NCI-H510A (cell line): ENCODE results near the gene ZFAND3.
"Not testable (repeated sequence)": the region's sequence is repeated elsewhere in the genome, so short reads cannot be mapped to it uniquely, and the experiment has no call there.

ENCODE experiments used
- DNase-seq: peaks from one replicate; lab custom pipeline; 2025; lab: John Stamatoyannopoulos, UW

Gene ZFAND3

DNA sequence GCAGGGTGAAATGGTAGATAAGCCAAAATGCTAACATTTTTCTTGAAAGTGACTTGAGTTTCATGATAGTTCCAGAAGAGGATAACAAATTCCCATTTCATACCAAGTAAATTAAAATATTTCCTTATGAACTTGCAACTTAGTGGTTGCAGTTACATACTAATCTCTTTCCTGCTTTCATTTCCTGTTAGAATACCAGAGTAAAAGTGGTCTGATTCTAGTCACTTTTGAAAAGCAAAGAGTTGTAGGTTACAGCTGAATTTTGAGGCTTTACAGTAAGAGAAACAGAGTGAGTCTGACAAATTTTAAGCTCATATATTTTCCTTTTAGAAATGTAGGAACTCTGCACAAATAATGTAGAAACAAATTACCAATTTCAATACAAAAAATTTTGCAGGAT, 117.4 kb downstream of the ZFAND3 start:
- DNase-seq: no peak

DNA sequence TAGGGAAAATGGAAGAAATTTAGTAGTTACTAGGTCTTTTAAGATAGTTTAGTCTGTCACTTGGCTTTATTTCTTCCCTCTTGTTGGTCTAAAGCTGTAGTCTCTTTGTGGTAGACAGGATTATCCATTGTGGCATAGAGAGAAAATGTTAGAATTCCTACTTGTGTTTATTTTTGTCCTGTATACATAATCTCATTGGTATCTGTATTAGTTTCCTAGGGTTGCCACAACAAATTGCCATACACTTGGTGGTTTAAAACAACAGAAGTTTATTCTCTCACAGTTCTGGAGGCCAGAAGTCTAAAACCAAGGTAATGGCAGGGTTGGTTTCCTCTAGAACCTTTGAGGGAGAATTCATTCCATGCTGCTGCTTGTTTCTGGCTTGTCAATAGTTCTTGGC, 119.4 kb downstream of the ZFAND3 start:
- no peak for DNase-seq

- DNase-seq: no peak
Measured at GRCh38 chr6:37940074-37940847, 120.7 kb downstream of the ZFAND3 start.

DNA sequence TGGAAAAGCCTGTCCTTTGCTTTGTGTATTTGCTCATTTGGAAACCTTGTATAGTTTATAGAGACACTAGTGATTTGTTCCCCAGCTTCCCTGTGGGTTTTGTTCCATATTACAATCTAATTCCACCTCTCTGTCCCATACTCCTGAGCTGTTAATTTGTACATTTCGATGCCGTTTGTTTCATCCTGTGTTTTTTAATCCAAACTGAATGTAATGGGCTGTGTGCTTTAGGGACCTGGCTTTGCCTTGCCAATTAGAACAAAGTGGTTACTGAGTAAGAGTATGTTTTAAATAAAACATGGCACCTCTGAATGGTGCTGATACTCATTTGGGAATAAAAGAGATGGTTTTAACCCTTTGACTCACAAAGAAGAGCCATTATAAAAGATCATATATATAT, 122.3 kb downstream of the ZFAND3 start:
- no peak for DNase-seq

- no peak for DNase-seq
Measured at GRCh38 chr6:37942606-37943376, 123.3 kb downstream of the ZFAND3 start.

DNA sequence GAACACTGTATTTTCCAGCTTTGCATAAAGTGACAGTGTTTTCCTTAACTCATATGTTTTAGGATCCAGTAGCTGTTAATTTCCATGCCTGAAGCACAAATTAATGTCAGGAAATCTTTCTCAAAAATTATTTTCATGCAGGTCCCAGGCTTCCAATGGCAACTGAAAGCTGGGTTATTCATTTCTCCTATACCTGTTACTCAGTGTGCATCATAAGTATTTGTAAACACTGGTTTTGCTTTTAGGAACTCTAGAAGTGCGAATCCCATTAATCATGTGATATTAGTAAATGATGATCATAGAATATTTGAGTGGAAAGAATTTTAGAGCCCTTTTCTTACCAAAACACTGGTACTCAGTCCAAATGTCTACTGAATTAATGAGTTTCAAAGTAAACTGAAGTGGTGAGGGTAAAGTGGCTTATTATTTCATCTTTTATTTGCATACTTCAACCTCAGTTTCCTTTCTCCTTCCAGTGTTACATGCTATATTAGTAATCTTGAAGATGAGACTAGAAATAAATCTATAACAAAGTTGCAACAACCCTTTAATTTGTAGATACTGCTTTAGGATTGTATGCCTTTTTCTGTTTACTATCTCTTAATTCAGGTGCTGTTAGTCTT, 124.0 kb downstream of the ZFAND3 start:
- DNase-seq: no peak

GRCh38 chr6:37946057-37946456, 126.5 kb downstream of the ZFAND3 start:
- no peak for DNase-seq

GRCh38 chr6:37947468-37947867, 127.9 kb downstream of the ZFAND3 start:
- DNase-seq: no peak

DNA sequence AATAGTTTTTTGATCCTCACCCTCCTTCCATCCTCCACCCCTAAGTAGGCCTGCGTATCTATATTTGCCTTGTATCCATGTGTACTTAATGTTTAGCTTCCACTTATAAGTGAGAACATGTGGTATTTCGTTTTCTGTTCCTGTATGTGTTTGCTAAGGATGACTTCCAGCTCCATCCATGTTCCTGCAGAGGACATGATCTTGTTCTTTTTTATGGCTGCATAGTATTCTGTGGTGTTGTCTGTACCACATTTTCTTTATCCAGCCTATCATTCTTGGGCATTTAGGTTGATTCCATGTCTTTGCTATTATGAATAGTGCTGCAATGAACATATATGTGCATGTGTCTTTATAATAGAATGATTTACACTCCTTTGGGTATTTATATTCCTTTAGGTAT, 129.1 kb downstream of the ZFAND3 start:
- not testable (repeated sequence) for DNase-seq

- DNase-seq: no peak
Measured at GRCh38 chr6:37952027-37952426, 132.5 kb downstream of the ZFAND3 start.

DNA sequence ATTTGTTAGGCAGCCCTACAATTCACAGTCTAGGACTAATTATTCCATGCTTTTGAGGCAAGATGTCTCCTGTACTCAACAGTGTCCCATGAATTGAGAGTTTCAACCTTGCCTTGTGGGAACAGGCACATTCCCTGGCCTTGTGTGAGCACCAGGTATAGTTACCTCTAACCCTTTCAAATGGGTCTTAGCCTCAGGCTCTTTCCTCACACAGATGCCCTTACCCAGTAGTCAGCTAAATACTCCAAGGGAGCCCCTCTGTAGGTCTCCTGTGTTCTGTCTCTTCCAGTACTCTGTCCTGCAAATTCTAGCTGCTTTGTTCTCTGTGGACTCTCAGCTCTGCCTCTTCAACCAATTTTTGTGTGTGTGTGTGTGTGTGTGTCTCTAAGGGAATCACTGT, 135.3 kb downstream of the ZFAND3 start:
- no peak for DNase-seq

DNA sequence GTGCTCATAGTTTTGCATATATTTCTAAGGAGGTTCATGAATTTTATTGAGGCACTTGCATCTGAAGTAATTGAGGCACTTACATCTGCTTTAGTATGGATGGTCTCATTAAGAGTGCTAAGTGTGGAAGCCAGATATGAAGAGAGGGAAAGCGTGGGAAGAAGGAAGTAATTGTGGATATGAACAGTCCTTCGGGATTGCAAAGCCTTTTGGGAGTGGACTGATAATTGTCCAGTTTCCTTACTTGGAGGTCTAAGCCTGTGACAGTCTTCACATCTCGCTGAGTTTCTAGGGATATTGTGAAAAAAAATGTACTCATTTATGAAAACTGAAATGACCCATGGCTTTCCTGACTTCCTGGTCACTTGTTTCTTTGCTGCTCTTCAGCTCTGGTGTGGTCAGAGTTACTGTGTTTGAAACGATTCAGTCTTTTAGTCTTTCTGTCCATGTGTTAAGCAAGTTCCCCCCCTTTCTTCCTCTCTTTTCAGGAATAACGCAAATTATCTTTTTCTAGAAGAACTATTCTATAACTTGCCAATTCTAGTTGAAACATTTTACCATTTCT, 137.3 kb downstream of the ZFAND3 start:
- no peak for DNase-seq

- no peak for DNase-seq
Measured at GRCh38 chr6:37959061-37959460, 139.5 kb downstream of the ZFAND3 start.

- DNase-seq: no peak
Measured at GRCh38 chr6:37960139-37960935, 140.8 kb downstream of the ZFAND3 start.

GRCh38 chr6:37962481-37963080, 143.1 kb downstream of the ZFAND3 start:
- not testable (repeated sequence) for DNase-seq

- no peak for DNase-seq
Measured at GRCh38 chr6:37965964-37966676, 146.6 kb downstream of the ZFAND3 start.

DNA sequence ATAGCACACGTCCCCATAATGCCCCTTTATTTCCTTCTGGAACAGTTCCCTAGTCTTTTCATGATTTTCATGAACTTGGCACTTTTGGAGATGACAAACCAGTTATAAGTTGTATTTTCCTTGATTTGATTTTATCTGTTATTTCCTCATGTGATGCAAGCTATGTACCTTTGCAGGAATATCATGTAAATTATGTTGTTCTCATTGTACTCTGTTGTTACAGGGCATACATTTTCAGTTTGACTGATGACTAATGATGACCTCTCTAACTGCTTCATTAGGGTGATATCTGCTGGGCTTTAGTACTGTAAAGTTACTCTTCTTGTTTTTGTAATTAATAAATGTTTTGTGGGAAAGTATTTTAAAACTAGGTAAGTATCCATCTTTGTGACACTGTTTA, 147.3 kb downstream of the ZFAND3 start:
- DNase-seq: no peak

DNA sequence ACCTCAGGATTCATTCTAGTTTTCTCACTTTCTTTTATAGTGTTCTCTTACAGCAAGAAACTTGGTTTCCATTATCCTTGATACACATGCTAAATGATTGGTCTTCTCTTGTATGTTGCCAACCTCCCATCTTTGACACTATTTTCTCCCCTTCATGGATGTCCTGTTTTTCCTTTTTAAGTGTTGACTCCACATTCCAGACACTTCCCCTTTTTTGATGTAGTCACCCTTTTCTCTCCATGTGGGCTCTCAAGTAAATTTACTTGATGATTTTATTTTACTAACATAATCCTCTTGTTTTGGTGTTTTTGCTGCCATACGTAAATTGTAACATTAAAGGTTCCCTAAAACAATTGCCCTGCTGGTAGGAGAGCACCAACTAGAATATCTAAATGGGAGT, 148.1 kb downstream of the ZFAND3 start:
- DNase-seq: no peak

DNA sequence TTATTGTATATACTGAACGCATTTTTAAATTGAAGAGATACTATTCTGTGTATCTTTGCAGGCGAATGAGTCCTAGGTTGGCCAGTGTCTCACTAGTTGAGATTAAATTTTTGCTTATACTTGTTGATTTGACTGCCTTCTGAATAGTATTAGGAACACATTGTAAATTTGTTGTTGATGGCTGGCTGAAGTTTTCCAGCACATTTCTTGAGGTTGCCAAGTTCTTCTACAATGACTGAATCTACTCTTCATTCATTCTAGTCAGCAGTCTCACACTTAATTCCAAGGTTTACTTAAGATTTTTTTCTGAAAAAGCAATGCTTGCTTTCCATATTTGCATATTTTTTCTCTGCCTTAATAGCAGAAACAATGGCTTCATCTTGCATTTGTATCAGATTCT, 151.7 kb downstream of the ZFAND3 start:
- DNase-seq: no peak

DNA sequence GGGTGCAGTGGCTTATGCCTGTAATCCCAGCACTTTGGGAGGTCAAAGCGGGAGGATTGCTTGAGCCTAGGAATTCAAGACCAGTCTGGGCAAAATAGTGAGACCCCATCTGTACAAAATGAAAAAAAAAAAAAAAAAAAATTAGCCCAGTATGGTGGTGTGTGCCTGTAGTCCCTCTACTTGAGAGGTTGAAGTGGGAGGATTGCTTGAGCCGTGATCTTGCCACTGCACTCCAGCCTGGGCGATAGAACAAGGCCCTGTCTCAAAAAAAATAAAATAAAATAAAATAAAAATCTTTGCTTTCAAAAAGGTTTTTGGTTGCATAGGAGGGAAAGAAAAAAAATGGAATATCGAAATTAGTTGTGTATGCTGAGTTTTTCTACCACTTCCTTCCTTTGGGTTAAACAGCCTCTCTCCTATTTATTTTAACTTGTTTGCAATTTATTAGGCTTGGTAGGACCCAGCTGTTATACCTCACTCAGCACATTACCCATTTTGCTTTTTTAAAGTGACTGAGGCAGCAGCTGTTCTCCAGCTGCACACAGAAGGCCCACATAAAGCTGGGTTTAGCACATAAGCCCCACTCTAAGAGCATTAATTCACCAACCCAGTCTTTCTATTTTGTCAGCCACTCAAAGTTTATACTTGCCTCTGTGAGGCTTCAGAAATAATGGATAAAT, 152.3 kb downstream of the ZFAND3 start:
- no peak for DNase-seq
